Measurements from ENCODE around the gene TYR.

TYR gene

GRCh38 chr11:89177691-89178231 lies at the start of gene TYR:
Gene TYR (plus strand): TSS chr11:89177875. CDS start chr11:89177954, 79 bp downstream.
- TF ChIP-seq ZNF274 (IDR thresholded peaks at IDR 0.05; ENCODE audit: low read depth, low read length): no peak
- TF ChIP-seq YY1 (IDR thresholded peaks at IDR 0.05; ENCODE audit: insufficient read depth, insufficient read length): no peak
- no peak for TF ChIP-seq SUZ12 (IDR thresholded peaks at IDR 0.05; ENCODE audit: extremely low read depth, insufficient read depth, insufficient read length)
- H3K4me1 ChIP-seq (ENCODE audit: insufficient read depth, insufficient read length): no peaks in the 10 kb centered on the region
- DNase-seq (ENCODE audit: low read depth, low spot score): no peak

GRCh38 chr11:89136606-89137005 lies 41.1 kb upstream of the TYR start:
- TF ChIP-seq YY1 (IDR thresholded peaks at IDR 0.05; ENCODE audit: insufficient read depth, insufficient read length) (no peak), SUZ12 (IDR thresholded peaks at IDR 0.05; ENCODE audit: extremely low read depth, insufficient read depth, insufficient read length) (no peak), ZNF274 (IDR thresholded peaks at IDR 0.05; ENCODE audit: low read depth, low read length) (no peak)
- no peak for DNase-seq (ENCODE audit: low read depth, low spot score)
- Histone ChIP-seq H3K4me1 (ENCODE audit: insufficient read depth, insufficient read length) (no peaks in the 10 kb centered on the region), H3K9ac (ENCODE audit: insufficient read length, low read depth) (no peak overlapping the region), H3K36me3 (ENCODE audit: insufficient read depth, insufficient read length, low read length) (no peaks in the 10 kb centered on the region), H3K27me3 (ENCODE audit: insufficient read depth, insufficient read length) (no peaks in the 10 kb centered on the region), H3K4me3 (ENCODE audit: insufficient read length, low read depth) (no peak overlapping the region), H3K9me3 (ENCODE audit: insufficient read depth, low read length) (no peaks in the 10 kb centered on the region)

More at GRCh38 chr11:89177691-89178231, at the start of gene TYR:
- H3K36me3 ChIP-seq (ENCODE audit: insufficient read depth, insufficient read length, low read length): no peaks in the 10 kb centered on the region
- no peak within 1 kb of the TSS for H3K9ac ChIP-seq (ENCODE audit: insufficient read length, low read depth)
- no peaks in the 10 kb centered on the region for H3K9me3 ChIP-seq (ENCODE audit: insufficient read depth, low read length)
- H3K4me3 ChIP-seq (ENCODE audit: insufficient read length, low read depth): no peak within 1 kb of the TSS
- no peaks in the 10 kb centered on the region for H3K27me3 ChIP-seq (ENCODE audit: insufficient read depth, insufficient read length)

GRCh38 chr11:89147229-89147628 lies 30.4 kb upstream of the TYR start:
- no peak overlapping the region for H3K4me3 ChIP-seq (ENCODE audit: insufficient read length, low read depth)
- H3K4me1 ChIP-seq (ENCODE audit: insufficient read depth, insufficient read length): no peaks in the 10 kb centered on the region
- no peak for DNase-seq (ENCODE audit: low read depth, low spot score)
- H3K36me3 ChIP-seq (ENCODE audit: insufficient read depth, insufficient read length, low read length): no peaks in the 10 kb centered on the region
- H3K9me3 ChIP-seq (ENCODE audit: insufficient read depth, low read length): no peaks in the 10 kb centered on the region
- H3K27me3 ChIP-seq (ENCODE audit: insufficient read depth, insufficient read length): no peaks in the 10 kb centered on the region
- no peak for TF ChIP-seq ZNF274 (IDR thresholded peaks at IDR 0.05; ENCODE audit: low read depth, low read length)
- TF ChIP-seq SUZ12 (IDR thresholded peaks at IDR 0.05; ENCODE audit: extremely low read depth, insufficient read depth, insufficient read length): no peak
- no peak for TF ChIP-seq YY1 (IDR thresholded peaks at IDR 0.05; ENCODE audit: insufficient read depth, insufficient read length)
- no peak overlapping the region for H3K9ac ChIP-seq (ENCODE audit: insufficient read length, low read depth)

GRCh38 chr11:89159974-89160373 lies 17.7 kb upstream of the TYR start:
- DNase-seq (ENCODE audit: low read depth, low spot score): no peak
- no peaks in the 10 kb centered on the region for H3K4me1 ChIP-seq (ENCODE audit: insufficient read depth, insufficient read length)
- no peak overlapping the region for H3K9ac ChIP-seq (ENCODE audit: insufficient read length, low read depth)
- no peaks in the 10 kb centered on the region for H3K9me3 ChIP-seq (ENCODE audit: insufficient read depth, low read length)
- H3K27me3 ChIP-seq (ENCODE audit: insufficient read depth, insufficient read length): no peaks in the 10 kb centered on the region
- H3K36me3 ChIP-seq (ENCODE audit: insufficient read depth, insufficient read length, low read length): no peaks in the 10 kb centered on the region
- no peak overlapping the region for H3K4me3 ChIP-seq (ENCODE audit: insufficient read length, low read depth)
- TF ChIP-seq ZNF274 (IDR thresholded peaks at IDR 0.05; ENCODE audit: low read depth, low read length) (no peak), YY1 (IDR thresholded peaks at IDR 0.05; ENCODE audit: insufficient read depth, insufficient read length) (no peak), SUZ12 (IDR thresholded peaks at IDR 0.05; ENCODE audit: extremely low read depth, insufficient read depth, insufficient read length) (no peak)

DNA sequence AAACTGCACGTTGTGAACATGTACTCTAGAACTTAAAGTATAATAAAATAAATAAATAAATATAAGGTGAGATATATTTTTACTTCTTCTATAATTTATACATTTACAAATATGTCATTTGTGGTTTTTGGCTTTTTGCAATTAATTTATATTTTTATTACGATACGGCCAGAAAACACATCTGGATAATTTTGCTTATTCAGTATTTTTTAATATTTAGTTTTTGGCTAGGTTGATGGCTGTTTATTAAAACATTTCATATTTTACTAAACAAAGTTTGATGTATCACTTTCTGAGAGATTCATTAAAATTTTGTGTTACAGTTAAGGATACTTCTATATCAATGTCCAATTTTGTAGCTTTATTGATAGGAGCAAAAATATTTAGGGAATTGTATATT lies 15.7 kb upstream of the TYR start:
- H3K9me3 ChIP-seq (ENCODE audit: insufficient read depth, low read length): no peaks in the 10 kb centered on the region
- H3K9ac ChIP-seq (ENCODE audit: insufficient read length, low read depth): no peak overlapping the region
- no peaks in the 10 kb centered on the region for H3K4me1 ChIP-seq (ENCODE audit: insufficient read depth, insufficient read length)
- DNase-seq (ENCODE audit: low read depth, low spot score): no peak
- TF ChIP-seq SUZ12 (IDR thresholded peaks at IDR 0.05; ENCODE audit: extremely low read depth, insufficient read depth, insufficient read length): no peak
- TF ChIP-seq ZNF274 (IDR thresholded peaks at IDR 0.05; ENCODE audit: low read depth, low read length): no peak
- TF ChIP-seq YY1 (IDR thresholded peaks at IDR 0.05; ENCODE audit: insufficient read depth, insufficient read length): no peak
- H3K36me3 ChIP-seq (ENCODE audit: insufficient read depth, insufficient read length, low read length): no peaks in the 10 kb centered on the region
- no peaks in the 10 kb centered on the region for H3K27me3 ChIP-seq (ENCODE audit: insufficient read depth, insufficient read length)
- no peak overlapping the region for H3K4me3 ChIP-seq (ENCODE audit: insufficient read length, low read depth)

DNA sequence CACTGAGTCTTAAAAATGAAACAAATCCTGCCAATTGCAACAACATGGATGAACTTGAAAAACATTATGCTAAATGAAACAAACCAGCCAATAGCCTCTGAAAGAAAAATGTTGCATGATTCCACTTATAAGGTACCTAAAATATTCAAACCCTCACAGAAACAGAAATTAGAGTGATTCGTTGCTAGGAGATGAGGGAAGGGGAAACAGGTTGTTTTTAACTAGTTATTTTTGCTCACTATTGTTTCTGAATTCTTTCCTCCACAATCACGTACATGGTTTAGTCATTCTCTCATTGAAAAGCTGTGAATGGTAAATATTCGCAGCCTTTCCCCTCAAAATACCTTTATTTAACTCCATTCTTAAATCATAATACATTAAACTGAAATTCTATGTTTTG lies 14.0 kb upstream of the TYR start:
- TF ChIP-seq SUZ12 (IDR thresholded peaks at IDR 0.05; ENCODE audit: extremely low read depth, insufficient read depth, insufficient read length) (no peak), YY1 (IDR thresholded peaks at IDR 0.05; ENCODE audit: insufficient read depth, insufficient read length) (no peak), ZNF274 (IDR thresholded peaks at IDR 0.05; ENCODE audit: low read depth, low read length) (no peak)
- H3K9ac ChIP-seq (ENCODE audit: insufficient read length, low read depth): no peak overlapping the region
- no peaks in the 10 kb centered on the region for H3K36me3 ChIP-seq (ENCODE audit: insufficient read depth, insufficient read length, low read length)
- H3K27me3 ChIP-seq (ENCODE audit: insufficient read depth, insufficient read length): no peaks in the 10 kb centered on the region
- H3K9me3 ChIP-seq (ENCODE audit: insufficient read depth, low read length): no peaks in the 10 kb centered on the region
- DNase-seq (ENCODE audit: low read depth, low spot score): no peak
- no peaks in the 10 kb centered on the region for H3K4me1 ChIP-seq (ENCODE audit: insufficient read depth, insufficient read length)
- no peak overlapping the region for H3K4me3 ChIP-seq (ENCODE audit: insufficient read length, low read depth)

DNA sequence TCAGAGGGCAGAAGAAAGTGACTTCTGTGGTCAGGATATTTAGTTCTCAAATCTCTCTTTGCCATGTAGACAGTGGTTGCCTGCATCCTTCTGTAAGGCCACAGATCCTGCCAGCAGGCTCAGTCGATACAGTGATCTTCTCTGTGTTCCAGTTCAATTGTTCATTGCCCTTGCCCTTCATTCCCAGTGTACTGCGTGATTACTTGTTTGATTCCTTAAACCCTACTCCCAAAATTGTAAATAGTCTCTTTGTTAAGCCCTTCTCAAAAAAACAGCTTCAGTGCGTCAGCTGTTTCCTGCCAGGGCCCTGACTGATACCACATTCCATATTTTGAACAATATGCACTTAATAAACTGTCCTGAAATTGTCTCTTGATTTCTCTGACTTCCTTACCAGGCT lies 9.3 kb upstream of the TYR start:
- DNase-seq (ENCODE audit: low read depth, low spot score): no peak
- Histone ChIP-seq H3K27me3 (ENCODE audit: insufficient read depth, insufficient read length) (no peaks in the 10 kb centered on the region), H3K4me1 (ENCODE audit: insufficient read depth, insufficient read length) (no peaks in the 10 kb centered on the region), H3K9ac (ENCODE audit: insufficient read length, low read depth) (no peak overlapping the region), H3K9me3 (ENCODE audit: insufficient read depth, low read length) (no peaks in the 10 kb centered on the region), H3K4me3 (ENCODE audit: insufficient read length, low read depth) (no peak overlapping the region), H3K36me3 (ENCODE audit: insufficient read depth, insufficient read length, low read length) (no peaks in the 10 kb centered on the region)
- TF ChIP-seq YY1 (IDR thresholded peaks at IDR 0.05; ENCODE audit: insufficient read depth, insufficient read length) (no peak), ZNF274 (IDR thresholded peaks at IDR 0.05; ENCODE audit: low read depth, low read length) (no peak), SUZ12 (IDR thresholded peaks at IDR 0.05; ENCODE audit: extremely low read depth, insufficient read depth, insufficient read length) (no peak)

All from NT2/D1 (cell line).